Raji (cell line): ENCODE results near the gene DDB1.

ENCODE experiments used
- POLR2A ChIP-seq: IDR thresholded peaks from 2 replicates; pipeline ENCODE4 v1.6.1; 2011; ENCODE audit warnings: low read depth, low read length, control low read depth; ENCODE audit not compliant: insufficient read depth

Gene DDB1

DNA sequence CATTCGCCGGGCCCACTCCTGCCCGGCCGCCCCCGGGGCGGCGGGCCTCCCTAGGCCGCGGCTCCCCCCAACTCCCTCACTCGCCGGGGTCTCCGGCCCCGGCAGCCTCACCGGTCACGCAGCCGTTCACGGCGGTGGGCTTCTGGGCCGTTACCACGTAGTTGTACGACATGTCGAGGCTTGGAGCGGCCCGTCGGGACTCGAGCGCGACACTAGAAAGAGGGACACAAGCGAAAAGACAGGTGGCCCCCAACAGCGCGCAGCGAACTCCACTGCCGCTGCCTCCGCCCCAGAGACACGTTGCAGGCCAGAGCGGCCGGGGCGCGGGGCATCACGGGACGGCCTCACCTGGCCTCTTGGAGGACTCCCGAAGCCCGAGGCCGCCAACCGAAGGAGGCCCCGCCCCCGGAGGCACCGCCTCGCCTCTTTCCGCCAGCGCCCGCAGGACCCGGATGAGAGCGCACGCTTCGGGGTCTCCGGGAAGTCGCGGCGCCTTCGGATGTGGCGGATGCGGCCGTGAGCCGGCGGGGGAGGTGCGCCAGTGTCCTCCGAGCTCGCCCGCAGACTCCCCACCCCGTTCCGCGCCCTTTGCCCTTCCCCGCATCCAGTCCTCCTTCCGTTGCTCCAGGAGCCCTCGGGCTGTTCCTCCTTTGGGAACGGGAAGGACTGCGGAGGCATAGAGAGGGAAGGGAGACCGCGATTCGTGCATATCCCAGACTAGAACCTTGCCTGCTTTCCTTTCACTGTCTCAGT lies at the start of gene DDB1, which contains the start of gene TKFC:
TSS of gene DDB1 (minus strand) at position 309 of the 753 bp plus-strand sequence. CDS start at position 172, 137 bp downstream.
TSS of gene TKFC (plus strand) at position 432 of the 753 bp plus-strand sequence. CDS start 1,501 bp downstream, outside the sequence.
- peak; percentile 94 for TF ChIP-seq POLR2A

DNA sequence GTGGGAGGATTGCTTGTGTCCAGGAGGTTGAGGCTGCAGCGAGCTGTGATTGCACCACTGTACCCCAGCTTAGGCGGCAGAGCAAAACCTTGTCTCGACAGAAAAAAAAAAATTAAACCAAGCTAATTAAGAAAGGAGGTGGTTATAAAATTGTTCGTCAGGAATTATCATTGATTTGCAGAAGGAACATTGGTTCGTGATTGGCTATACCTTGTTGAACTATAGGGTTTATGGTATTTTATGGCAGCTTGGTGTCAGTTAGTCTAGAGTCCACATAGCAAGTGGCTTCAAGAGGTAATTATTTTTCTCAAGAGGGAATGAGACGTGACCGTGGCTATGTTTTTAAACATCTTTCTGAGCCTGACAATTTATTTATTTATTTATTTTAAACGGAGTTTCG lies 48.0 kb upstream of the DDB1 start:
- TF ChIP-seq POLR2A = no peak

DNA sequence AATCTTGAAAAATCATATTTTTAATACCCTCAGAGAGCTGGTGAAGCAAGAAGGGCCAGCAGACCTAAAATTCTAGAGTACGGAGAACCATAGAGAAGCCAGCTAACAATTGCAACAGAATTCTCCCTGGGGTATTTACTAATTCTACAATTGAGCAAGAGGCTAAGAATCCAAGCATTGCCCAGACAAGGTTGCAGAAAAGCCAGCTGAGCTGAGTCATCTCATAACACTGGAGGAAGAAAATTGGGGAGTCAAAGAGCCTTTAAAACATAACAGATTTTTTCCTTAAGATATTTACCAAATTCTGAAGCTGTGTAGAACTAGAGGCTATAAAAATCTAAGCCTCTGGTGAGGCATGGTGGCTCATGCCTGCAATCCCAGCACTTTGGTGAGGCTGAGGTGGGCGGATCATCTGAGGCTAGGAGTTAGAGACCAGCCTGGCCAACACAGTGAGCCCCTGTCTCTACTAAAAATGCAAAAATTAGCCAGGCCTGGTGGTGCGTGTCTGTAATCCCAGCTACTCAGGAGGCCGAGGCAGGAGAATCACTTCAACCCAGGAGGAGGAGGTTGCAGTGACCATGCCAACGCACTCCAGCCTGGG lies 45.9 kb upstream of the DDB1 start:
- no peak for TF ChIP-seq POLR2A

DNA sequence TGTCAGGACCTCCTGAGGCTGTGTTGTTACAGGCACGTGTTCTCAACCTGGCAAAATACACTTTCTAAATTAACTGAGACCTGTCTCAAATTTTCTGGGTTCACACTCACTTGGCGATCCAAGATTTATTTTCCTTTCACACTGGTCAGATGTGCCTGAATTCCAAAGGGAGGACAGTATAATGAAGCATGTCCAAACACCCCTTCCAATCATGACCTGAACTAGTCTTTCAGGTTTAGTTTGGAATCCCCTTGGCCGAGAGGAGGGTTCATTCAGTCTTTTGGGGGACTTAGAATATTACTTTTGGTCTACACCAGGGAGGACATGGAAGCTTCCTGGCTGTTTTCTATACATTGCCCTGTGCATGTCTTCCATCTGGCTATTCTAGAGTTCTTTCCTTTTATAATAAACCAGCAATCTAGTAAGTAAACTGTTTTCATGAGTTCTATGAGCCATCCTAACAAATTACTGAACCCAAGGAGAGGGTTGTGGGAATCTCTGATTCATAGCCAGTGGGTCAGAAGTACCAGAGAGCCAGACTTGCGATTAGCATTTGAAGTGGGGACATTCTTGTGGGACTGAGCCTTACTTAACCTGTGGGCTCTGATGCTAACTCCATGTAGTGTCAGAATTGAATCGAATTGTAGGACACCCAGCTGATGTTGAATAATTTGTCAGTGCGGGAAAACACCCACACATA lies 44.7 kb upstream of the DDB1 start:
- TF ChIP-seq POLR2A = no peak

DNA sequence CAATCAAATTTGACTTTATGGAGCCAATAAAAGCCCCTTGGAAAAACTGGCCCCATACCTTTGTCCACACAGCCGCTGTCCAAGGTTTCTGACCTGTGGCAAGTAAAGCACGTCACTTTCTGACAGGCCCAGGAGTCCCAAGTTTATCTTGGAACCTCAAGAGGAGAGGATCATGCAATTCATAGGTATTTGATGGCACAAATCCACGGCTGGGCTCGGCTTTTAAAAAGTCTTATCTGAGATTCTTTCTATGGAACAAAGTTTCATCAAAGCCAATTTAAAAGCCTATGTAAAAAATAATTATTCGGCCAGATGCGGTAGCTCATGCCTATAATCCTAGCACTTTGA lies 42.8 kb upstream of the DDB1 start:
- TF ChIP-seq POLR2A = no peak

DNA sequence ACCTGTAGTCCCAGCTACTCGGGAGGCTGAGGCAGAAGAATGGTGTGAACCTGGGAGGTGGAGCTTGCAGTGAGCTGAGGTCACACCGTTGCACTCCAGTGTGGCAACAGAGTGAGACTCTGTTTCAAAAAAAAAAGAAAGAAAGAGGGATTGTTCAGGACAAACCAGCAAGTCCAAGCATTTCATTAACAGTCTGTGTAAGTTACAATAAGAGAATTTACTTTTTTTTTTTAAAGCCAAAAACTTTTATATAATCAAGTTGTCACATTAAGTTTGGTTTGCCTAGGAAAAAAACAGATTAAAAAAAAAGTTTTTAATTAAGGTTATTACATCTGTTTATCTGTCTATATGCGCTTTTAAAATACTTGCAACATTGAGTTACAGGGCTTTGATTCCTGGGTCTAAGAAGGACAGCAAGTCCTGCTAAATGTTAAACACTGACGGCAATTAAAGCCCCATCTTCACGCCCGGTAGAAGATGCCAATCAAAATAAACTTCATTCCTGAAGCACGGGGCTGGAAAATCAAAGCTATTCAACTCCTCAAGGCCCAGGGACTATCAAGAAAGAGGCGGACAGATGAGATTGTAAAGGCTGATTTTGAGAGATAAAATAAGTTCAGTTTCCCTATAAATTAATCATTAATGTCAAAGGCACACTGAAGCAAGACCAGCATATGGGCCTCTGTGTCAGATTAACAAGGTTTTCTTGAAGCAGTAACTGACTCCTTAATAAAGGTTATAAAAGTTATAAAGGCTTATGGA lies 39.9 kb upstream of the DDB1 start:
- TF ChIP-seq POLR2A = no peak

DNA sequence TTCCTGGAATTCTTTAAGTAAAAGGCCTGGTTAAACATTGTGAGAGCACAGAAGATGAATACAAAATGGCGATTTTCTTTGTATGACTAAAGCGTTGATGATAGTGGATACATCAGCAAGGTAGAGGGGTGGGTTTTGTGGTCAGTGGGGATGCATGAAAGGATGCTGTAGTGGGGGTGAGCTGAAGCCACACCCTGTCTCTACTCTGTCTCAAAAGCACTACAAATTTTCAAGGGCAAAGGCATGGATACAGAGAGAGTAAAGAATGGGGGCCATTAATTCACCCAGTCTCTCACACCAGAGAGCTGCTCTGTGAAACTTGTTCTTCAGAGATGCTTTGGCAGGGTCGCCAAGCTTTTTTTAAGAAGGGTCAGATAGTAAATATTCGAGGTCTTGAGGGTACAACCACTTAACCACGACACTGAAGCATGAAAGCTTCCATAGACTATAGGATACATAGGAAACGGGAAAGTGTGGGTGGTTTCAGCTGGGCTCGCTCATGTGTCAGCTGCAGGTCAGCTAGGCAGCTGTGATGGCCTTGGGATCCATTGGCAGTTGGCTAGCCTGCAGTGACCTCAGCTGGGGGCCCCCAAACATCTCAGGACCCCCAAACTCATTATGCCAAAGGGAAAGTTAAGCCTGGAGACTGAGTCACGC lies 37.6 kb upstream of the DDB1 start:
- no peak for TF ChIP-seq POLR2A

DNA sequence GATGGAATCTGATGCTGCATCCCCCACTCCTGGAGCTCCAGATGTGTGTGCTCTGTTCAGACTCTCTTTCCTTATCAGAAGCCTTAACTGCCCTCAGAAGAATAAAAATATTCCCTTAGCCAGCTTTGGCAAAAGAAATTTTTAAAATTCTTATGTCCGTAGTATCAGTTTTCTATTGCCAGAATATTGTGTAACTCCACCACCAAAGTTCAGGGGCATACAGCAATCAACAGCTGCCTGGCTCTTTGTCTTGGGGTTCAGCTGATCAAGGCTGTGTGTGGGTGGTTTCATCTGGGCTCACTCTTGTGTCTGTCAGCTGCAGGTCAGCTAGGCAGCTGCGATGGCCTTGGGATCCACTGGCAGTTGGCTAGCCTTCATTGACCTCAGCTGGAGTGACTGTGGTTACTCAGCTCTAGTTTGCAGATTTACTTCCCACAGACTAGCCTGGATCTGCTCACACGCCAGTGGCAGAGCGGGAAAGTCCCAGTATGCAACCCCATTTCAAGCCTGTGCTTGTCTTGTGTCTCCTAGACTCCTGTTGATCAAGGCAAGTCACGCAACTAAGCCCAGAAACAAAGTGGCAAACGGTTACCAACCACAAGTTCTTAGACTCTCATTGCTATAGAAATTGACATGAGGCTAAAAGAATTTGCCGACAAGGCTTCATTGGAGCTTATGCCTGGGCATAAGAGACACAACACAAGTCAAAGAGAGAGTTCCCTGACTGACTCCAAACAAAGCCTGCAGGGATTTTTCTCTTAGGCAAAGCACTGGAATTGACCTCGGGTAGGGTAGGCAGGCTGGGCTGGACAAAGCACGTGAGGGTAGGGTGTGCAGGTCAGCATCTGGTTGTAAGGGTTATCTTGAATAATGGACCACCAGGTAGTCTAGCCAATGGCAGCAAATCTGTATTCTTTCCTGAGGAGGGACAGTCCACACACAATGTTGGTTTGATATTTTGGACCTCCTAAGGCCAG lies 36.8 kb upstream of the DDB1 start:
- no peak for TF ChIP-seq POLR2A

DNA sequence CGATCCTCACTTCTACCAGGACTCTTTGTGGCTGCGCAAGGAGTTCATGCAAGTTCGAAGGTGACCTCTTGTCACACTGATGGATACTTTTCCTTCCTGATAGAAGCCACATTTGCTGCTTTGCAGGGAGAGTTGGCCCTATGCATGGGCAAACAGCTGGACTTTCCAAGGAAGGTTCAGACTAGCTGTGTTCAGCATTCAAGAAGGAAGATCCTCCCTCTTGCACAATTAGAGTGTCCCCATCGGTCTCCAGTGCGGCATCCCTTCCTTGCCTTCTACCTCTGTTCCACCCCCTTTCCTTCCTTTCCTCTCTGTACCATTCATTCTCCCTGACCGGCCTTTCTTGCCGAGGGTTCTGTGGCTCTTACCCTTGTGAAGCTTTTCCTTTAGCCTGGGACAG lies 35.7 kb upstream of the DDB1 start:
- TF ChIP-seq POLR2A = no peak

DNA sequence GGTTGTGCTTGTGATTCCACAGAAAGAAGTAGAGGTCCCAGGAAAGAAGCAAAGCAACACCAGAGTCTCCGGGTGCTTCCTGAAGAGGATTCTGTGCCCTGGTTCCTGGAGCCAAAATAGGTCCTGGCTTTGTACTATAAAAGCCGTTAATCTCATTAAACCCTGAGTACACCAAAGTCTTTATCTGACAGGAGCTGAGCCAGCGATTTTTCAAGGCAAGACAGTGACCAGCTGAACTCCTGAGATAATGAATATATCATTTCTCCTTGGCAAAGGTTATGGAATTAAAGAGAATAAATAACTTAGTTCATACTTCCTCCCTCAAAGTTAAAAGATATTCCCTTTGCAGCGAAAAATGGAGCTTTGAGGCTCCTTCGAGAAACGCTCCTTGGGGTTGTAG lies 34.5 kb upstream of the DDB1 start:
- TF ChIP-seq POLR2A = no peak

DNA sequence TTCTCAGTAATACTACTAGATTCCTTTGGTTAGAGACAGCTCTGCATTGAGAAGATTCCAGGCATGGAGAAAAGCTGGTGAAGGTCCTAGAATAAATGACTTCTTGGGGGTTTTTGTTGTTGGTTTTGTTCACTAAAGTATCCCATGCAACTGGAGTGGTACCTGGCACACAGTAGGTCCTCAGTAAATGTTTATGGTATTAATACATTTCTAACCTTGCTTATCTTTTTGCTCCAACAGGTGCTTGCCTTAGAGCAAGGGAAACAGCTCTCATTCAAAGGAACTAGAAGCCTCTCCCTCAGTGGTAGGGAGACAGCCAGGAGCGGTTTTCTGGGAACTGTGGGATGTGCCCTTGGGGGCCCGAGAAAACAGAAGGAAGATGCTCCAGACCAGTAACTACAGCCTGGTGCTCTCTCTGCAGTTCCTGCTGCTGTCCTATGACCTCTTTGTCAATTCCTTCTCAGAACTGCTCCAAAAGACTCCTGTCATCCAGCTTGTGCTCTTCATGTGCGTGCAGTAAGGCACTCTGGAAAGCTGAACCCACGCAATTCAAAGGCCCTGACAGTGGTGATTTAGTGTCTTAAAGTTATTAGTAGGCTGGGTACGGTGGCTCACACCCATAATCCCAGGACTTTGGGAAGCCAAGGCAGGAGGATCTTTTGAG lies 31.2 kb upstream of the DDB1 start:
- no peak for TF ChIP-seq POLR2A

DNA sequence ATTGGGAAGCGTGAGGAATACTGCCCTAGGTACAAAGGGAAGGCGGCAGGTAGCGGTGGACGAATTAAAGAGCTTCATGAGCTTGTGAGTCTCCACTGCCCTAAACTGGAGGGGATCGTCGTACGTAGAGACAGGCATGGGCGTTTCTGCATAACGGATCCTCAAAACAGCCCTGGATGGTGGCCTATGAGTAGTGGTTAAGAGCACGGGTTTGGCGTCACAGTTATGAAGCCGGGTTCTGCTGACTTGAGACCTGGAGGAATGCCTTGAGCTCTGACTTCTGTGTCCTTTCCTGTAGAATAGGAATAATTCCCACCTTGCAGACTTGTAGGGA lies 29.6 kb upstream of the DDB1 start:
- TF ChIP-seq POLR2A = no peak
